Loucy (cell line): ENCODE data around the gene PRAMEF8.
"Not testable (repeated sequence)": the region's sequence is repeated elsewhere in the genome, so short reads cannot be mapped to it uniquely, and the experiment has no call there.

Experiments
- CTCF ChIP-seq: fragments of 200-600 bp; sonication (generic); conservative IDR thresholded peaks from 2 replicates; pipeline ENCODE4 v1.5.1; 2014; ENCODE audit warnings: mild to moderate bottlenecking, antibody characterized with exemption, low read length
- EZH2phosphoT487 ChIP-seq: fragments of 200-600 bp; IDR thresholded peaks from 2 replicates; pipeline ENCODE4 v1.6.1; 2018; ENCODE audit warnings: antibody characterized with exemption, mild to moderate bottlenecking, moderate library complexity, borderline replicate concordance

GRCh38 chr1:13232056-13232455 lies 52.9 kb downstream of the PRAMEF8 start:
- not testable (repeated sequence) for TF ChIP-seq CTCF, EZH2phosphoT487
